Choroid plexus epithelial cell (primary cell): ENCODE measurements around the gene MRTFA.

Experiments used
- DNase-seq: peaks from one replicate; pipeline ENCODE4 v3.0.0-alpha.2; 2010; ENCODE audit warnings: low read depth
- H3K4me3 ChIP-seq: 2 replicates; pipeline ENCODE4 v1.5.1; 2011; ENCODE audit warnings: low read depth, mild to moderate bottlenecking, control low read depth, low read length, moderate library complexity
- TF ChIP-seq, protein P1 (sequence below): conservative IDR thresholded peaks from 2 replicates; pipeline ENCODE4 v1.5.1; 2011; ENCODE audit warnings: low read depth, mild to moderate bottlenecking, control low read depth, inconsistent platforms, low read length, moderate library complexity

The MRTFA gene

DNA sequence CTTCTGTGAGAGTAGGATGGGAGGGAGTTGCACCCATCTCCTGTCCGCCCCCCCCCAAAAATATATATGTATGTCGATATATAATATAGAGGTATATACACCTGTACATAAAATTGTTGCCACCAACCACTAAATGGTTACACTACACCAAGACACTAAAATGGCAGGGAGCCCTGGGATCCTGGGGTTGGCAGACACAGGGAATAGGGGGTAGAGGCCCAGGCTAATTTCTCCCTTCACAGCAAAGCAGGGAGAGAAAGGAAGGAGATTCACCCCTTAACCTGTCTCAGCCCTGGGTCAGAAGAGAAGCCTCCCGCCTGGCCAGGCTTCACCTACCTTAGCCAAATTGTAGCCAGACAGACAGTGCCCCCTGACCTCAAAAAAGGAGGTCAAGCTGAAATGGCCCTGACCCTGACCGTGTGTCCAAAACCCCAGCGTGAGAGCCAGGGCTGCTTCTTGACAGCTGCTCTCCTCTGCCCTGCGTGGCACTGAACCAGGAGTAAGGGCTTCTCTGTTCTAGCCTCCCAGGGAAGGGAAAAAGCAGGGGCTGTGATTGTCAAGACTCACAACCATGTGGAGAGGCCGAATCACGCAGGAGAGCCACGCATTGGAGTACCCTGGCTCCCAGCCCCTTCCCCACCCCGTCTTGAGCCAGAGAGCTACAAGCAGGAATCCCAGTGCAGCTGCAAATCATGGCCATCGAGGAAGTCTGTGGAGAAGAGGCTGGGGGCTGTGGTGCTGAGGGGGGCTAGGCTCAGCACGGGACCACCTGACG, 225.6 kb downstream of the MRTFA start:
- DNase-seq: no peak
- H3K4me3 ChIP-seq: no peak overlapping the region
- TF ChIP-seq, protein P1, sequence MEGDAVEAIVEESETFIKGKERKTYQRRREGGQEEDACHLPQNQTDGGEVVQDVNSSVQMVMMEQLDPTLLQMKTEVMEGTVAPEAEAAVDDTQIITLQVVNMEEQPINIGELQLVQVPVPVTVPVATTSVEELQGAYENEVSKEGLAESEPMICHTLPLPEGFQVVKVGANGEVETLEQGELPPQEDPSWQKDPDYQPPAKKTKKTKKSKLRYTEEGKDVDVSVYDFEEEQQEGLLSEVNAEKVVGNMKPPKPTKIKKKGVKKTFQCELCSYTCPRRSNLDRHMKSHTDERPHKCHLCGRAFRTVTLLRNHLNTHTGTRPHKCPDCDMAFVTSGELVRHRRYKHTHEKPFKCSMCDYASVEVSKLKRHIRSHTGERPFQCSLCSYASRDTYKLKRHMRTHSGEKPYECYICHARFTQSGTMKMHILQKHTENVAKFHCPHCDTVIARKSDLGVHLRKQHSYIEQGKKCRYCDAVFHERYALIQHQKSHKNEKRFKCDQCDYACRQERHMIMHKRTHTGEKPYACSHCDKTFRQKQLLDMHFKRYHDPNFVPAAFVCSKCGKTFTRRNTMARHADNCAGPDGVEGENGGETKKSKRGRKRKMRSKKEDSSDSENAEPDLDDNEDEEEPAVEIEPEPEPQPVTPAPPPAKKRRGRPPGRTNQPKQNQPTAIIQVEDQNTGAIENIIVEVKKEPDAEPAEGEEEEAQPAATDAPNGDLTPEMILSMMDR: no peak

DNA sequence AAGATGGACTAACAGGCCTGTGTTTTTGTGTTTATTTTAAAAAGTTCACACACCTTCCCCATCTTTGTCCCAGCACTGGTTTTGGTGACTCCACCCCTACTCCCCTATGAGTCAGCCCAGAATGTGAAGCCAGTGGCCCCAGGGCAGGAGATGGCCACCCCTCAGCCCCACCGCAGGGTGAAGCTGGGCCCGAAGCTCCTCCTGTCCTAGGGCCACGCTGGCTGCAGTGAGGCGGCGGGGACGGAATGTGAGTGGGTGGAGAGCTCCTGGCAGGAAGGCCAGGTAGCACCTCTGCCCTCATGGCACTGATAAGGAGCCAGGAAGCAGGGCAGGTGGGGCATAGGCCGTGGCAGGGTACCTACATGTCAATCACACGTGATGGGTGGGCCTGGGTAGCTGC, 226.2 kb downstream of the MRTFA start:
- no peak for DNase-seq
- TF ChIP-seq, protein P1: no peak
- no peak overlapping the region for H3K4me3 ChIP-seq

DNA sequence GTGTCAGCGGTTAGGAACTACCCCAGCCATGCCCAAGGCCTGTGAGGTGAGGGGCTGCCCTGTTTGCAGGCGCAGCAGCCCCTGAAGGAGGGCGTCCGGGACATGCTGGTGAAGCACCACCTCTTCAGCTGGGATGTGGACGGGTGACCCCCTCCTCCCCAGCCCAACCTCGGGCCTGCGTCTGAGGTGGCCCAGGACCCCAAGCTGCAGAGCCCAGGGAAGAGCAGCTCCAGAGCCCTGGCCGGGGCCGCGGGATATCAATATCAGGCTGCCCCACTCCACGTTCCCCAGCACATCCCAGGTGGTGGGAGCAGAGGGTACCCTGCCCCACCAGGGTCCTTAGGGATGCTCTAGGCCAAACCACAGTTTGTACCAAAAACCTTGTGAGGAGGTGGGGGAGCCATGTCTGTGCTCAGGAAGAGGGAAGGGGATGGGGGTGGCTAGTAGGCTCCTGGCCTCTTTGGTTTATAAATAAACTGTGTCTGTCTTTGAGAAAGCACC, 226.9 kb downstream of the MRTFA start:
- DNase-seq: no peak
- no peak overlapping the region for H3K4me3 ChIP-seq
- TF ChIP-seq, protein P1: no peak

DNA sequence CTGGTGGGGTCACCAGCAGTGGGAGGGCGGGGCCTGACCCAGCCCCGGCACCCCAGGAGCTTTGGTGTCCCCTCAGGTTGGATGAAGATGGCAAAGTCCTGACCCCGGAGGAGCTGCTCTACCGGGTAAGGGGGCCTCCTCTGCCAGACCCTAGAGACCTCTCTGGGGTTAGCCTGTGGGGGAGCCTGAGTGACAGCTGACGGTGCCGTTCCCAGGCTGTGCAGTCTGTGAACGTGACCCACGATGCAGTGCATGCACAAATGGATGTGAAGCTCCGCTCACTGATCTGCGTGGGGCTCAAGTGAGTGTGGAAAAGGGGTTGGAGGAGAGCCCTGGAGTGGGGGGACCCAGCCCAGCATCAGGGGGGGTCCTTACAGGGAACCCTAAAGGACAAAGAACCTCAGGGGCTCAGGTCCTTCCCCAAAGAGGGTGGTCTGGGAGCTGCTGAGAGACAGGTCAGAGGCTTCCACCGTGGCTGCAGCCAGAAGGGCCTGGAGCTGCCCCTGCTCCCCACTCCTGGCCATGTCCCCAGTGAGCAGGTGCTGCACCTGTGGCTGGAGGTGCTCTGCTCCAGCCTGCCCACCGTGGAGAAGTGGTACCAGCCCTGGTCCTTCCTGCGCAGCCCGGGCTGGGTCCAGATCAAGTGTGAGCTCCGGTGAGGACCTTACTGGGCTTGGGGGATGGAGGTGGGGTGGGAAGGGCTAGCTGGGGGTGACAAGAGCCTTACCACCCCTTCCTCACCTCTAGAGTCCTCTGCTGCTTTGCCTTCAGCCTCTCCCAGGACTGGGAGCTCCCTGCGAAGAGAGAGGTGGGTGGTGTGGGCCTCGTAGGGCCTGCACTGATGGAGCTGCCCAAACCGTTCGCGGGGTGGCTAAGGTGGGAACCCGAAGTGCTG, 227.6 kb downstream of the MRTFA start:
- no peak overlapping the region for H3K4me3 ChIP-seq
- DNase-seq: no peak
- TF ChIP-seq, protein P1: no peak

DNA sequence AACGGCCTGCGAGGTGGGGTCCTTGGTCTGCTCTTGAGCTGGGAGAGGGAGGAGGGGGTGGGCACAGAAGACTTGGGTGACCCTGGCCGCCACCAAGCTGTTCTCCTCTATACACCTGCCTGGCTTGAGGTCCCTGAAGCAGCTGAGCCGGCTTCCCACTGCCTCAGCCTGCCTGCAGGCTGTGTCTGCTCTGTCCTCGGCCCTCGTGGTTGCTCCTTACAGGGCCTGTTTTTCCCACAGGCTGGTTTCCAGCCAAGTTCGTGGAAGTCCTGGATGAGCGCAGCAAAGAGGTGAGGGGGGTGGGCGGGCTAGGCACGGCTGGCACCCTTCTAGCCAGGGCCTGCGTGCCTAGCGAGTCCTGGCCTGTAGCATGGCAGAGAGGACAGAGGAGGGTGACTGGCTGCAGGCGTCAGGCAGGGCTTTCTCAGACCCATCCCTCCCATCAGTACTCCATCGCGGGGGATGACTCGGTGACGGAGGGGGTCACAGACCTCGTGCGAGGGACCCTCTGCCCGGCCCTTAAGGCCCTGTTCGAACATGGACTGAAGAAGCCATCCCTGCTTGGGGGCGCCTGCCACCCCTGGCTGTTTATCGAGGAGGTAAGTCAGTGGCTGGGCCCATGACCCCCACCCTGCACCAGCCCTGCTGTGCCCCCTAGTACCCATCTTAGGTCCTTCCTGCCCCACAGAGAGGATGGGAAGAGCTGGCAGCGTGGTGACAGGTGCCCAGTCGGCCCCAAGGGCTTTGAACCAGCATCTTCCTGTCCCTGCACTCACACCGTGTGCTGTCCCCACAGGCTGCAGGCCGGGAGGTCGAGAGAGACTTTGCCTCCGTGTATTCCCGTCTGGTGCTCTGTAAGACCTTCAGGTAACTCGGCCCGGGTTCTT, 228.4 kb downstream of the MRTFA start:
- TF ChIP-seq, protein P1: no peak
- no peak for DNase-seq
- H3K4me3 ChIP-seq: no peak overlapping the region

DNA sequence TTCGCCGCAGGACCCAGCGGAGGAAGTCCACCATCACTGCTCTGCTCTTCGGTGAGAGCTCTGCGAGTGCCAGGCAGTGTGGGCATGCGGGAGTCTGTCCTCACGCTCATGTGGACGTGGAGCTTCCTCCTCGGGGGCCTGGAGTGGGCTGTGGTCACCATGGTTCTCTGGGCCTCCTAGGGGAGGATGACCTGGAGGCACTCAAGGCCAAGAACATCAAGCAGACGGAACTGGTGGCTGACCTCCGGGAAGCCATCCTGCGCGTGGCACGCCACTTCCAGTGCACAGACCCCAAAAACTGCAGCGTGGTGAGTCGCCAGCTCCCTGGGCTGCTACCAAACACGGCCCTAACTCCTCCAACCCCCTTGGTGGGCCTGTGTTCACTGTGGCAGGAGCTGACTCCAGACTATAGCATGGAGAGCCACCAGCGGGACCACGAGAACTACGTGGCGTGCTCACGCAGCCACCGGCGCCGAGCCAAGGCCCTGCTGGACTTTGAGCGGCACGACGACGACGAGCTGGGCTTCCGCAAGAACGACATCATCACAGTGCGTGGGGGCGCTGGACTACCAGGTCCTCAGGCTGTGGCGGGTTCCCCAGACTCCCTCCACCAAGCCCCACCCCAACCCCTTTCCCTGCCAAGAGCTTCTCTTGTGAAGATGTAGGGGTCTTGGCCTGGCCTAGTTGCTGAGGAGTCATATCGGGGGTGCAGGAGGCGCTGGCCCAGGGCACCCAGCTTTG, 229.3 kb downstream of the MRTFA start:
- H3K4me3 ChIP-seq: no peak overlapping the region
- no peak for DNase-seq
- TF ChIP-seq, protein P1: no peak
